AG04450 (cell line): Measurements from ENCODE around the gene AHRR. TPM values are rescaled to one million over a fixed set of nuclear protein-coding genes. Genes with fewer than 3 reads are reported as not detected.

Source experiments
- CTCF ChIA-PET: fragments of 300-600, 350-600 bp; formaldehyde crosslinking; extraction: SDS; loops from one replicate; lab custom pipeline; 2022; ENCODE audit warnings: antibody characterized with exemption, inconsistent platforms; lab: Charles Lee
- POLR2A ChIA-PET: fragments of 350-600 bp; formaldehyde crosslinking; extraction: SDS; loops from one replicate; lab custom pipeline; 2021; ENCODE audit warnings: antibody characterized with exemption, inconsistent platforms; lab: Yijun Ruan, JAX
- DNase-seq: peaks from one replicate; pipeline ENCODE4 v3.0.0-alpha.2; 2011; ENCODE audit warnings: low read depth, low spot score
- H3K27ac ChIP-seq: one replicate; pipeline ENCODE4 v1.5.1; 2012; ENCODE audit warnings: low read depth, low read length, control low read depth
- H3K27me3 ChIP-seq: one replicate; pipeline ENCODE4 v1.6.0; 2012; ENCODE audit warnings: low read length; ENCODE audit not compliant: control insufficient read depth, insufficient read depth
- H3K4me3 ChIP-seq: 2 replicates; pipeline ENCODE4 v1.5.1; 2011; ENCODE audit warnings: mild to moderate bottlenecking, low read depth, low read length, control low read depth
- H3K9me3 ChIP-seq: 2 replicates; pipeline ENCODE4 v1.5.1; 2012; ENCODE audit warnings: low read length; ENCODE audit not compliant: control insufficient read depth, insufficient read depth
- polyA plus RNA-seq: library from polyadenylated mRNA; depleted of rRNA; stranded (reverse); fragments of >200 nt; gene quantifications from 2 replicates; pipeline ENCODE4 v1.2.3, GENCODE V29; 2011
- TF ChIP-seq, protein P1 (sequence below): IDR thresholded peaks from 2 replicates; pipeline ENCODE4 v1.5.1; 2011; ENCODE audit warnings: low read depth, low read length, control low read depth, inconsistent platforms

AHRR gene
- polyA plus RNA-seq, 1 experiment = 22.3 TPM

DNA sequence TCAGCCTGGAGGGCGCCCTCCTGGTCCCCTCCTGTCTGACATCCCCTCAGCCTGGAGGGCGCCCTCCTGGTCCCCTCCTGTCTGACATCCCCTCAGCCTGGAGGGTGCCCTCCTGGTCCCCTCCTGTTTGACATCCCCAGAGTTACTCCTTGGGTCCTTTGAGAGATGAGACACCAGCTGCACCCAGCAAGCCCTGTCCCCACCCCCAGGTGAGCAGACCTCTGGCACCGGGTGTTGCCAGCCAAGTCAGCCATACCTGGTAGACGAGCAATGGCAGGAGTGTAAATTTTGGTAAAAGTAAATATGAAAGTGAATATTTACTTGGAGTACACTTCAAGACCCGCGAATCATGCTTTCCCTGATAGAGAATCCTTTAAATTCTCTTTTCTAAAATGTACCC, 146.9 kb downstream of the AHRR start:
- ChIA-PET CTCF (no interaction called here), POLR2A (no interaction called here)
- no peaks in the 10 kb centered on the region; the same call in 1 of the 2 replicates for H3K9me3 ChIP-seq
- TF ChIP-seq, protein P1, sequence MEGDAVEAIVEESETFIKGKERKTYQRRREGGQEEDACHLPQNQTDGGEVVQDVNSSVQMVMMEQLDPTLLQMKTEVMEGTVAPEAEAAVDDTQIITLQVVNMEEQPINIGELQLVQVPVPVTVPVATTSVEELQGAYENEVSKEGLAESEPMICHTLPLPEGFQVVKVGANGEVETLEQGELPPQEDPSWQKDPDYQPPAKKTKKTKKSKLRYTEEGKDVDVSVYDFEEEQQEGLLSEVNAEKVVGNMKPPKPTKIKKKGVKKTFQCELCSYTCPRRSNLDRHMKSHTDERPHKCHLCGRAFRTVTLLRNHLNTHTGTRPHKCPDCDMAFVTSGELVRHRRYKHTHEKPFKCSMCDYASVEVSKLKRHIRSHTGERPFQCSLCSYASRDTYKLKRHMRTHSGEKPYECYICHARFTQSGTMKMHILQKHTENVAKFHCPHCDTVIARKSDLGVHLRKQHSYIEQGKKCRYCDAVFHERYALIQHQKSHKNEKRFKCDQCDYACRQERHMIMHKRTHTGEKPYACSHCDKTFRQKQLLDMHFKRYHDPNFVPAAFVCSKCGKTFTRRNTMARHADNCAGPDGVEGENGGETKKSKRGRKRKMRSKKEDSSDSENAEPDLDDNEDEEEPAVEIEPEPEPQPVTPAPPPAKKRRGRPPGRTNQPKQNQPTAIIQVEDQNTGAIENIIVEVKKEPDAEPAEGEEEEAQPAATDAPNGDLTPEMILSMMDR = no peak
- H3K27ac ChIP-seq = no peak overlapping the region
- no peak overlapping the region for H3K4me3 ChIP-seq
- DNase-seq = no peak
- H3K27me3 ChIP-seq = no peaks in the 10 kb centered on the region

DNA sequence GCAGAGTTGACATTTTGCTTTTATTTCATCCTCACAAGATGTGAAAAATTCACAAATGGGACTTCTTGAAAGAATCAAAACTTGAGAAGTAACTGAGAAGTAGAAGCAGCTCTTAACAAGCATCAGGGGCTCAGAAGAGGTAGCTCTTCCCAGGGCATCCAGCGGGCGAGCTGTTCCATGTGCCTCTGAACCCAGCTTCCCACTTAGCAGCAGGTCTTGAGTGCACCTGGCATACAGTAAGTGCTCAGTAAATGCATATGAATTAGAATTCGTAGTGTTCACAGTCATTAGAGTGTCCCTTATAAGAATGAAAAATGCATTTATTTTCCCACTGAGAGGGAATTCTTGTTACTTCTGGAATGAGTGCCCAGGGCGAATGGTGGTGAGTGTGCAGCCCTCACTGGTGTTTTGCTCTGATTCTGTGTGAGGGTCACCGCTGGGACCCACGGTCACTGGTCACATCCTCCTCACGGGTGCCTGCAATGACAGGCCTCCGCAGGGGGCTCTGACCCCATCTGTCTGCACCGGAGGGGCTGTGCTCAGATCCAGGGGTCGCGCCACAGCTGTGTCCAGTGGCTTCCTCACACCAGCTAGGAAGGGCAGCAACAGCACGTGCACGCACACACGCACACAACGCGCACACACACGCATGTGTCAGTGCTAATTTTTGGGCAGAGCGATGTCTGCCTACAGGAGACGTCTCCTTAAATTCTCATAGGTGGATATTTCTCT, 148.4 kb downstream of the AHRR start:
- POLR2A ChIA-PET = interaction anchor here (0.6 kb wide), 1 partner anchor 19 kb away, joined by 3 read pairs; no protein-coding TSS in a partner anchor
- TF ChIP-seq, protein P1 = no peak
- Histone ChIP-seq H3K27ac (no peak overlapping the region), H3K9me3 (no peaks in the 10 kb centered on the region; the same call in 1 of the 2 replicates), H3K4me3 (no peak overlapping the region), H3K27me3 (no peaks in the 10 kb centered on the region)
- DNase-seq = no peak
- CTCF ChIA-PET = no interaction called here

DNA sequence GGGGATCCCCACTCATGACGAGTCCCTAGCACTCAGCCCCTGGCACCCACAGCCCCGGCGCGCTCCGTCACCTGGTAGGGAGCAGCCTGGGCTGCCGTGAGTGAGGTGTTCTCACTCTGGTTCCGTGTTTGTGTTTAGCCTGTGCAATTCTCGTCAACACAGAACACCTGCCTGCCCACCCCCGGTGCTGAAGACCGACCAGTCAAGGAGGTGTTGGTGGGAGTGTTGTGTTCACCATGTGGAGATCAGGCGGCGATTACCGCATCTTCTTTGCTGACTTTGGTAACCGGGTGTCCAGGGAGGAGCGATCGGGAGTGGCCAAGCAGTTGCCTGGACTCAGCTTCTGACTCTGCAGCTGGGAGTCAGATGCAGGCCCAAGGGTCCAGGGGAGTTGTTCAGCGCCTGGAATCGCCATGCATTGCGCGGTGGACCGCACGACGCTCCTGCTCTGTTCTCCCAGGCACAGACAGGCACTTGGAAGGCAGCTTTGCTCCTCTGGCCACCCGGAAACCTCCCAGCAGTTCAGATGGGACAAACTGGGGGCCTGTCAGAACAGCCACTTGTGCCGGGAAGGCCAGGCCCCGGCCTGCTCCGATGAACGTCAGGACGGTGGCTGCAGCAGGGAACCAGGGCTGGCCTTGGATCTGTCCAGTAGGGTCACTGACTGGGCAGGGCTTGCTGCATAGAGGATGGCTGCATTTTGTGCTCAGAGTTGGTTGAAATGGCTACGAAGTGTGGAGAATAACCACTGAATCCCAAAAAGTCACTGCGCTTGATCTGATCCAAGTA, 149.6 kb downstream of the AHRR start:
- ChIA-PET POLR2A (interaction anchor here (0.7 to 1.2 kb wide), 2 partner anchors 24 to 78 kb away, joined by 3 to 5 read pairs; no protein-coding TSS in a partner anchor), CTCF (interaction anchor here (0.9 kb wide), 1 partner anchor 24 kb away, joined by 3 read pairs; no protein-coding TSS in a partner anchor)
- Histone ChIP-seq H3K27ac (no peak overlapping the region), H3K27me3 (peaks cover 3% of the 10 kb centered on the region), H3K4me3 (no peak overlapping the region), H3K9me3 (no peaks in the 10 kb centered on the region; the same call in 1 of the 2 replicates)
- DNase-seq = no peak
- TF ChIP-seq, protein P1 = no peak

DNA sequence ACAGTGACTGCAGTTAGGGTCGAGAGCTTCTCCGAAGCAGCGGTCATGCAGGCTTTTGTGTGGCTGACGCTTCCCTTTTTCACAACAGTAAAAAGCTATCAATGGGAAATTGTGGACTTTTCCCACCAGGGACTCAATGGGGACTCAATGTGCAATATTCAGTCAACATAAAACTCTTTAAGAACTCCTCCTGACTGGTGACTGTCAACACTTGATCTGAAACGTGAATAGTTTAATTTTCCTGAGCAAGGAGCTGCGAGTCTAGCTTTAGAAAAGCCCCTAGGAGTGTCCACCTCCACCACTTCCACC, 150.2 kb downstream of the AHRR start:
- Histone ChIP-seq H3K27ac (no peak overlapping the region), H3K27me3 (peaks cover 3% of the 10 kb centered on the region), H3K9me3 (no peaks in the 10 kb centered on the region; the same call in 1 of the 2 replicates), H3K4me3 (peak overlapping the region; percentile 69)
- CTCF ChIA-PET = interaction anchor here (0.9 kb wide), 1 partner anchor 25 kb away, joined by 3 read pairs; no protein-coding TSS in a partner anchor
- POLR2A ChIA-PET = interaction anchor here (0.7 to 1.2 kb wide), 2 partner anchors 25 to 79 kb away, joined by 3 to 5 read pairs; no protein-coding TSS in a partner anchor
- no peak for DNase-seq
- TF ChIP-seq, protein P1 = no peak
